HG03196 (cell line): Measurements from ENCODE around the gene CHML.

Source experiments
- ATAC-seq: cut with Tn5 transposase; IDR thresholded peaks from one replicate; pipeline ENCODE4 v1.9.1; 2021; ENCODE audit not compliant: unreplicated experiment

CHML gene

GRCh38 chr1:241624935-241625334 lies 15.2 kb downstream of the CHML start:
- ATAC-seq = no peak

- ATAC-seq = no peak
Observed at GRCh38 chr1:241622669-241623068, 17.5 kb downstream of the CHML start.

GRCh38 chr1:241617426-241617825 lies 22.7 kb downstream of the CHML start:
- ATAC-seq = no peak

- ATAC-seq = no peak
Observed at GRCh38 chr1:241615043-241615974, 24.9 kb downstream of the CHML start.

GRCh38 chr1:241614572-241614971 lies 25.6 kb downstream of the CHML start:
- no peak for ATAC-seq

- no peak for ATAC-seq
Observed at GRCh38 chr1:241614144-241614543, 26.0 kb downstream of the CHML start.

GRCh38 chr1:241612533-241613477 lies 27.4 kb downstream of the CHML start:
- no peak for ATAC-seq

- ATAC-seq = no peak
Observed at GRCh38 chr1:241611736-241612135, 28.4 kb downstream of the CHML start.

- ATAC-seq = peak; percentile 87
Observed at GRCh38 chr1:241611063-241611462, 29.1 kb downstream of the CHML start.

GRCh38 chr1:241610056-241610815 lies 29.9 kb downstream of the CHML start:
- no peak for ATAC-seq

- ATAC-seq = no peak
Observed at GRCh38 chr1:241608379-241609033, 31.7 kb downstream of the CHML start.

GRCh38 chr1:241607497-241607896 lies 32.7 kb downstream of the CHML start:
- no peak for ATAC-seq

GRCh38 chr1:241606544-241606943 lies 33.6 kb downstream of the CHML start:
- ATAC-seq = no peak

GRCh38 chr1:241605146-241605805 lies 34.9 kb downstream of the CHML start:
- no peak for ATAC-seq

- no peak for ATAC-seq
Observed at GRCh38 chr1:241603731-241604245, 36.4 kb downstream of the CHML start.

- ATAC-seq = peak; percentile 92
Observed at GRCh38 chr1:241600496-241600901, 39.7 kb downstream of the CHML start.

GRCh38 chr1:241598249-241598648 lies 41.9 kb downstream of the CHML start:
- ATAC-seq = no peak

GRCh38 chr1:241596633-241597032 lies 43.5 kb downstream of the CHML start:
- no peak for ATAC-seq

- no peak for ATAC-seq
Observed at GRCh38 chr1:241593186-241593585, 47.0 kb downstream of the CHML start.
